Caco-2 (cell line): ENCODE data around the gene PIGS. TPM values are rescaled to one million over a fixed set of nuclear protein-coding genes. Genes with fewer than 3 reads are reported as not detected.
"Not testable (repeated sequence)": the region's sequence is repeated elsewhere in the genome, so short reads cannot be mapped to it uniquely, and the experiment has no call there.

ENCODE experiments used
- BruUV-seq: library from RNA; stranded (reverse); fragments of 400-500 nt; replicated peaks from 2 replicates; lab custom pipeline; 2021; lab: Mats Ljungman, UMichigan
- CTCF ChIA-PET: fragments of 300-600 bp; sonication (Branson Sonifier 250); formaldehyde crosslinking; loops from one replicate; lab custom pipeline; 2022; ENCODE audit warnings: antibody characterized with exemption; lab: Charles Lee
- POLR2A ChIA-PET: fragments of 300-600 bp; sonication (Branson Sonifier 250); formaldehyde crosslinking; loops from one replicate; lab custom pipeline; 2022; ENCODE audit warnings: antibody characterized with exemption; lab: Charles Lee
- DNase-seq, 2 experiments: peaks; one replicate each; pipeline versions ENCODE4 v3.0.0 to v3.0.0-alpha.2; 2020 to 2022
- H3K27me3 ChIP-seq: replicated peaks from 2 replicates; pipeline ENCODE4 v1.6.0; 2011; ENCODE audit warnings: low read length; ENCODE audit not compliant: control insufficient read depth, insufficient read depth
- H3K36me3 ChIP-seq: 2 replicates; pipeline ENCODE4 v1.5.1; 2011; ENCODE audit warnings: low read length; ENCODE audit not compliant: control insufficient read depth, insufficient read depth
- H3K4me1 ChIP-seq: fragments of 250-450 bp; sonication (Bioruptor Pico); 2 replicates; pipeline ENCODE4 v1.5.1; 2020; ENCODE audit warnings: mild to moderate bottlenecking
- H3K4me3 ChIP-seq: 2 replicates; pipeline ENCODE4 v1.5.1; 2011; ENCODE audit warnings: low read depth, mild to moderate bottlenecking, control low read depth, low read length
- H3K9me3 ChIP-seq: fragments of 250-450 bp; sonication (Bioruptor Pico); 2 replicates; pipeline ENCODE4 v1.5.1; 2020; ENCODE audit warnings: mild to moderate bottlenecking, moderate library complexity
- H3K27ac Mint-ChIP-seq: one replicate; pipeline ENCODE4 v1.8.0; 2022; ENCODE audit warnings: mixed read lengths; ENCODE audit not compliant: unreplicated experiment
- H3K27me3 Mint-ChIP-seq: one replicate; pipeline ENCODE4 v1.8.0; 2022; ENCODE audit warnings: mixed read lengths; ENCODE audit not compliant: insufficient read depth, unreplicated experiment
- H3K36me3 Mint-ChIP-seq: one replicate; pipeline ENCODE4 v1.8.0; 2022; ENCODE audit warnings: mild to moderate bottlenecking, mixed read lengths; ENCODE audit not compliant: insufficient read depth, unreplicated experiment
- H3K4me1 Mint-ChIP-seq: one replicate; pipeline ENCODE4 v1.8.0; 2022; ENCODE audit warnings: low read depth, mixed read lengths; ENCODE audit not compliant: unreplicated experiment
- H3K4me3 Mint-ChIP-seq: one replicate; pipeline ENCODE4 v1.8.0; 2022; ENCODE audit warnings: mild to moderate bottlenecking, moderate library complexity, mixed read lengths; ENCODE audit not compliant: unreplicated experiment
- H3K9me3 Mint-ChIP-seq: one replicate; pipeline ENCODE4 v1.8.0; 2022; ENCODE audit warnings: mixed read lengths; ENCODE audit not compliant: unreplicated experiment
- intact Hi-C: fragments of 100-400 bp; cut with micrococcal nuclease; formaldehyde crosslinking; loops from one replicate; pipeline ENCODE4 v1.10.0; 2022; ENCODE audit not compliant: unreplicated experiment
- total RNA-seq: library from RNA; stranded (reverse); gene quantifications from 2 replicates; pipeline ENCODE4 v1.2.3, GENCODE V29; 2022
- TF ChIP-seq, protein P1 (sequence below), 2 experiments: fragments of 200-600 bp in 1 of 2; IDR thresholded peaks; 1 replicate in 1 of 2; 2 replicates in 1 of 2; pipeline versions ENCODE4 v1.5.1 to v1.8.0; 2011 to 2022; ENCODE audit warnings: antibody characterized with exemption in 1 of 2, control low read depth in 1 of 2, inconsistent platforms in 1 of 2, low read depth in 1 of 2, low read length in 1 of 2, mild to moderate bottlenecking in 1 of 2, moderate library complexity in 1 of 2; ENCODE audit not compliant: insufficient read depth in 1 of 2, severe bottlenecking in 1 of 2, unreplicated experiment in 1 of 2

Gene PIGS
- total RNA-seq, 1 experiment from 2014 or later = 99.6 TPM

DNA sequence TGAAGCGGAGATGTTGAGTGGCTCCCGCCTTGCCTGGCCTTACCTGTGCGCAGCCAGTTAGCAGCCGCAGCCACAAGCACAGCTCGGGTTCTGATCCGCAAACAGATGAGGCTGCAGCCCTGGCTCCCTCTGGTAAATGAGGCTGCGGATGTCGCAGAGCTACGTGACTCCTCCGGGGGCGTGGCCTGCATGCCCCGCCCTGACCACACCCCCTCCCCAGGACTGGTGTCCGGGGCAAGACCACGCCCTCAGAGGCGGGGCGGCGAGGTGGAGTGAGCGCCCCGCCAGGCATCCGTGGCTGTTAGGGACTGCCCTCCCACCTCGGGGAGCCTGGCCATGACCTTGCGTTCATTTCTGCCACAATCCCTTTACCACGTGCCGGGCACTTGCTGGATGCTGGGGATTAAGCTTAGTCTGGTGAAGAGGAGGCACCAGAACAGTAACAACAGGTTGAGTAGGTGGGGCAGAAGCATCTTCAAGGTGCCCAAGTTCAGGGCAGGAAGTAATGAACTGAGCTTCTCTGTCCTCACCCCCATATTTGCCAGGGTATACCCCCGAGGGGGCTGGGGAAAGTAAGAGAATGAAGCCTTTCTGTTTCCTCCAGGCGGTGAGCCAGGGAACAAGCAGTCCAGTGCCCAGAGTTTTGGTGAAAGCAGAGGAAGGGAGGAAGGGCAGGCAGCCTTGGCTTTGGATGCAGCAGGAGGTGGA, 5.6 kb upstream of the PIGS start, which contains the start of gene ALDOC:
Gene ALDOC, minus strand, starts transcription at position 138 of the 708 bp plus-strand sequence. CDS start 1,363 bp downstream, outside the sequence.
- intact Hi-C loops = loop anchor here (2.0 to 10.0 kb wide), 3 partner anchors 22 to 242 kb away; partner anchors contain the start of genes IFT20, SPAG5, TNFAIP1 and UNC119
- ChIA-PET CTCF (interaction anchor here (0.6 to 1.0 kb wide), 4 partner anchors 24 to 142 kb away, joined by 3 read pairs; partner anchors contain the start of gene RPL23A), POLR2A (interaction anchor here (0.5 to 1.0 kb wide), 7 partner anchors 9 to 1533 kb away, joined by 3 to 9 read pairs (median 4); partner anchors contain the start of genes SDF2, SUPT6H and TNFAIP1)
- Mint-ChIP-seq H3K4me3 (peak within 1 kb of the TSS; percentile 61), H3K4me1 (peaks cover 20% of the 10 kb centered on the region), H3K36me3 (peaks cover 5% of the 10 kb centered on the region), H3K27ac (peak within 1 kb of the TSS; percentile 40), H3K9me3 (no peaks in the 10 kb centered on the region), H3K27me3 (no peaks in the 10 kb centered on the region)
- peak; percentile 96 to 97 for DNase-seq
- no TSS peak for BruUV-seq
- Histone ChIP-seq H3K27me3 (no peaks in the 10 kb centered on the region), H3K36me3 (peaks cover 4% of the 10 kb centered on the region), H3K4me1 (peaks cover 23% of the 10 kb centered on the region), H3K9me3 (no peaks in the 10 kb centered on the region), H3K4me3 (peak within 1 kb of the TSS; percentile 34)
- TF ChIP-seq, protein P1, sequence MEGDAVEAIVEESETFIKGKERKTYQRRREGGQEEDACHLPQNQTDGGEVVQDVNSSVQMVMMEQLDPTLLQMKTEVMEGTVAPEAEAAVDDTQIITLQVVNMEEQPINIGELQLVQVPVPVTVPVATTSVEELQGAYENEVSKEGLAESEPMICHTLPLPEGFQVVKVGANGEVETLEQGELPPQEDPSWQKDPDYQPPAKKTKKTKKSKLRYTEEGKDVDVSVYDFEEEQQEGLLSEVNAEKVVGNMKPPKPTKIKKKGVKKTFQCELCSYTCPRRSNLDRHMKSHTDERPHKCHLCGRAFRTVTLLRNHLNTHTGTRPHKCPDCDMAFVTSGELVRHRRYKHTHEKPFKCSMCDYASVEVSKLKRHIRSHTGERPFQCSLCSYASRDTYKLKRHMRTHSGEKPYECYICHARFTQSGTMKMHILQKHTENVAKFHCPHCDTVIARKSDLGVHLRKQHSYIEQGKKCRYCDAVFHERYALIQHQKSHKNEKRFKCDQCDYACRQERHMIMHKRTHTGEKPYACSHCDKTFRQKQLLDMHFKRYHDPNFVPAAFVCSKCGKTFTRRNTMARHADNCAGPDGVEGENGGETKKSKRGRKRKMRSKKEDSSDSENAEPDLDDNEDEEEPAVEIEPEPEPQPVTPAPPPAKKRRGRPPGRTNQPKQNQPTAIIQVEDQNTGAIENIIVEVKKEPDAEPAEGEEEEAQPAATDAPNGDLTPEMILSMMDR (IDR thresholded peaks at IDR 0.05; ENCODE audit: insufficient read depth in 1 of 2, low read depth in 1 of 2, low read length in 1 of 2, severe bottlenecking in 1 of 2, unreplicated experiment in 1 of 2) = no peak

DNA sequence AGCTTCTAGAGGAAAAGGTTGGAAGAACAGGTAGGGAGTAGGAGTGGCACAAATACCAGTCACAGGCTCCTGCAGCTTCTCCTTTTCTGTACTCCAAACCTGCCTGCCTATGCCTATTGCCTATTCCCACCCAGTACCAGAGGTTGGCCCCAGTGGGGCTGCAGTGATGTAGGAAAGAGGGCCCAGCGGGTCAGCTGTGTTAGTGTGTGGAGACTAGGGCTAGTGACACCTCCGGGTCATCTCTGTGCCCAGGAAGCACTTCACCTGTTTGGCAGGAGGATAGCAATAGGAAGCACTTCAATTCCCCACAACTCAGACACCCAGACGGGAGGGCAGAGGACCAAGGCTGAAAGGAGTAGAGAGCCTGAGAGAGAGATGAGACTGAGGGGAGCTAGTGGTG, 4.7 kb upstream of the PIGS start:
- Histone ChIP-seq H3K4me3 (peak overlapping the region; percentile 19), H3K4me1 (peaks cover 24% of the 10 kb centered on the region)
- intact Hi-C loops = loop anchor here (2.0 to 10.0 kb wide), 3 partner anchors 23 to 241 kb away; partner anchors contain the start of genes IFT20, SPAG5, TNFAIP1 and UNC119
- H3K27ac Mint-ChIP-seq, H3K27me3 Mint-ChIP-seq, CTCF ChIA-PET, H3K36me3 Mint-ChIP-seq, BruUV-seq, DNase-seq, H3K9me3 Mint-ChIP-seq, H3K36me3 ChIP-seq, H3K27me3 ChIP-seq, H3K9me3 ChIP-seq, POLR2A ChIA-PET: not testable (repeated sequence)
- Mint-ChIP-seq H3K4me1 (peaks cover 20% of the 10 kb centered on the region), H3K4me3 (peak overlapping the region; percentile 61)

DNA sequence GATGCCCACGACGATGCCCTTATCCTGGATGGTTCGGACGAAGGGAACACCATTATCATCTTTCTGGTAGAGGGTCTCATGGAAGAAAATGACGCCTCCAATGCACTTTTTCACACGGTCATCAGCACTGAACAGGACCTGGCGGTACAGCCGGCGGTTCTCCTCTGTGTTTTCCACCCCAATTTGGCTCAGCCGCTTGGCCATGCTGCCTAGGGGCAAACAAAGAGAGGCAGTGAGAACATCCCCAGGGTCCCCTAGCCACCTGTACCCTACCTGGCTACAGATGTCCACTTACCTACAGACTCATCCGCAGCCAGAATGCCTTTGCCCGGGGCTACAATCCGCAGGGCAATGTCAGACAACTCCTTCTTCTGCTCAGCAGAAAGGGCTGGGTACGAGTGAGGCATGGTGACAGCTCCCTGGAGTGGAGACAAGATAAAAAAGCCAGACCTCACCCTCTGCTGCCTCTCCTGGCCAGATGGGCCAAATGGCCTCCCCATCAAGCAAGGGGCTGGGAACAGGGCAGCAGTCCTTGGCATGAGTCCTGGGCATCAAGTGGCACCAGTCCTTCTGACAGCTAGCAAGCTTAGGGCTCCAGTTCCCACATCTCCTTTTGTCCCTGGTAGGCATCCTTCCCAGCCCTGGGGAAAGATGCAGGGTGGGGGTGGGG, 3.9 kb upstream of the PIGS start:
- no TSS peak for BruUV-seq
- no peak overlapping the region for H3K4me3 Mint-ChIP-seq
- peaks cover 25% of the 10 kb centered on the region for H3K4me1 ChIP-seq
- peaks cover 12% of the 10 kb centered on the region for H3K36me3 Mint-ChIP-seq
- TF ChIP-seq, protein P1 (IDR thresholded peaks at IDR 0.05; ENCODE audit: insufficient read depth in 1 of 2, low read depth in 1 of 2, low read length in 1 of 2, severe bottlenecking in 1 of 2, unreplicated experiment in 1 of 2) = no peak
- H3K9me3 Mint-ChIP-seq = no peaks in the 10 kb centered on the region
- H3K4me1 Mint-ChIP-seq = peaks cover 20% of the 10 kb centered on the region
- no peak for DNase-seq
- no peaks in the 10 kb centered on the region for H3K9me3 ChIP-seq
- H3K36me3 ChIP-seq = peaks cover 4% of the 10 kb centered on the region
- no peak overlapping the region for H3K4me3 ChIP-seq
- H3K27me3 Mint-ChIP-seq = no peaks in the 10 kb centered on the region
- ChIA-PET CTCF (no interaction called here), POLR2A (no interaction called here)
- H3K27ac Mint-ChIP-seq = no peak overlapping the region
- H3K27me3 ChIP-seq = no peaks in the 10 kb centered on the region
- intact Hi-C loops = loop anchor here (10.0 kb wide), 1 partner anchor 240 kb away; the partner anchor contains the start of genes IFT20 and TNFAIP1
